GM21423 (cell line): ENCODE results near the gene C1QTNF3.
"Not testable (repeated sequence)": the region's sequence is repeated elsewhere in the genome, so short reads cannot be mapped to it uniquely, and the experiment has no call there.

Experiments used
- ATAC-seq: cut with Tn5 transposase; IDR thresholded peaks from one replicate; pipeline ENCODE4 v1.9.1; 2021; ENCODE audit warnings: mild to moderate bottlenecking, moderate library complexity; ENCODE audit not compliant: unreplicated experiment

The C1QTNF3 gene

GRCh38 chr5:34026089-34026761 lies 16.8 kb downstream of the C1QTNF3 start:
- no peak for ATAC-seq

- peak; percentile 86 for ATAC-seq
These were observed 20.8 kb downstream of the C1QTNF3 start for GRCh38 chr5:34022121-34022705.

DNA sequence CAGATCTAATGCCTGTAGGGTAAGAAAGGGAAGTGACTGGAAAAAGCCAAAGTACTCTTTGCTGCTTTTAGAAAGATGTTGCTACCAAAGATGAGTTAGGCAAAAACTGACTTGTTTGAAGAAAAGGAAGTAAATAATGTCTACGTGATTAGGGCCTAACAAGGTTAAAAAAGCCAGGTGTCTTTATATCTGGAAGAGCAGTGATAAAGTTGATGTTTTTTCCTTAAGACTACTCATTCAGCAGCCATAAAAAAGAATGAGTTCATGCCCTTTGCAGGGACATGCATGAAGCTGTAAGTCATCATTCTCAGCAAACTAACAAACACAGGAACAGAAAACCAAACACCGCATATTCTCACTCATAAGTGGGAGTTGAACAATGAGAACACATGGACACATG lies 21.7 kb downstream of the C1QTNF3 start:
- ATAC-seq: no peak

DNA sequence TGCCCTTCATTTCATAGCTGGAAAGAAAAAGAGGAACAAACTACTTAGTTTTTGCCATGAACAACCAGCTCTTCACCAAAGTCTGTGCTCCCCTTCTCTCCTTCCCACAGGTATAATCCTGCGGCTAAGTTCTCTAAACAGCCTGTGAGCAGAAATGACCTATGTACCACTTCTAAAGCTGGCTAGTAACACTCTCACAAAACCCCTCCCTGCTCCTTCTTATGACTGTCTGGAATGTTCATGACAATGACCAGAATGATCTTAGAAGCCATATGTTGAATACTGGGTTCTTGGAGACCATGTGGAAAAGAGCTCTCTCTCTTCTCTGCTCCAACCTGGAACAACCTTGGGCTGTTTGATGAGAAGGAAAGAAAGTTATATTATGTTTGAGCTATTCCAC lies 22.3 kb downstream of the C1QTNF3 start:
- ATAC-seq: no peak

- ATAC-seq: no peak
These were observed 25.8 kb downstream of the C1QTNF3 start for GRCh38 chr5:34017254-34017653.

- ATAC-seq: no peak
These were observed 26.3 kb downstream of the C1QTNF3 start for GRCh38 chr5:34016750-34017149.

GRCh38 chr5:34016222-34016621 lies 26.8 kb downstream of the C1QTNF3 start:
- no peak for ATAC-seq

DNA sequence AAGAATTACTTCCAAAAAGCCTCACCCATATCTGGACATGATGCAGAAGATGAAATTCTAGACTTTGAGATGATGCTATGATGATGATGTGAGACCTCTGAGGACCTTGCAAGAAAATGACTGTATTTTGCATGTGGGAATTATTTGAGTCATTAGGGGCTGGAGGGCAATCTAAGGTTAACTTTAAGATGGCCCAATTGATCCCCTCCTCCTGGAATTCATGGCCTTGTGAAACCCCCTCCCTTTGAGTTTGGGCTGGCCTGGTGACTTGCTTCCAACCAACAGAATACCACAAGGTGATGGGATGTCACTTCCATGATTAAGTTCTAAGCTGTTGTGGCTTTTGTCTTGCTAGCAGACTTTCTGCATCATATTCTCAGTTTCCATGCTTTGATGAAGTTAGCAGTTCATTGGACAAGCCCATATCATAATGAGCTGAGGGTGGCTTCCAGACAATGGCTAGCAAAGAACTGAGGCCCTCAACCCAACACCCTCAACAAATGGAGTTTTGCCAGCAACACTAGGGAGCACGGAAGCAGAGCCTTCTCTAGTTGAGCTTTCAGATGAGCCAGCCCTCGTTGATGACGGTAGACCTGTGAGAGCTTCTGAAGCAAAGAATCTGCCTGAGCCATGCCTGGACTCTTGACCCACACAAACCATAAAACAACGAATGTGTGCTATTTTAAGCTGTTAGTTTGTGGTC lies 27.7 kb downstream of the C1QTNF3 start:
- no peak for ATAC-seq

- ATAC-seq: no peak
These were observed 28.4 kb downstream of the C1QTNF3 start for GRCh38 chr5:34014626-34015025.

DNA sequence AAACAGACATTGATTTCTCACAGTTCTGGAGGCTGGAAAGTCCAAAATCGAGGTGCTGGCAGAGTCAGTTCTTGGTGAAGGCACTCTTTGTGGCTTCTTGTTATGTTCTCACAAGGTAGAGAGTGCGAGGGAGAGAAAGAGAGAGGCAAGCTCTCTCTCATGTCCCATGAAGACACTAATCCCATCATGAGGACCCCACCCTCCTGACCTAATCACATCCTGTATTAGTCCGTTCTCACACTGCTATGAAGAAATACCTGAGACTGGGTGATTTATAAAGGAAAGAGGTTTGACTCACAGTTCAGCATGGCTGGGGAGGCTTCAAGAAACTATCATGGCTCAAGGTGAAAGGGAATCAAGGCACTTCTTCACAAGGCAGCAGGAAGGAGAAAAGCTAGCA lies 29.5 kb downstream of the C1QTNF3 start:
- no peak for ATAC-seq

DNA sequence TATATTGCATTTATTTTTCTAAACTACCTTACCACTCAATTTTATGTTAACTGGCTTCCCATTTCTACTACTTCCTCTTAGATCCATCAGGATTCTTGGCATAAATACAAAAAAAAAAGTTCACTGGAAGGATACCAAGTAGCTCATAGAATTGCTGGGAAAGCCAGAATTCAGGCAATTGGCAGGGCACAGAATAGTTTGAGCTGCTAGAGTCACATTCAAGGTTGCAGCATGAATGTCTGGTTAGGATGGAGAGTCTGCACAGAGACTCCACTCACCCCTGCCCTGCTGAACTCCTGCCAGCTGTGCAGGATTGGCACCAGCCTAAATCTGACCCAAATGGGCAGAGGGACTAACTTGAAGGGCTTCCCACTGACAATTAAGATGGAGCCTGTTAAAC lies 30.2 kb downstream of the C1QTNF3 start:
- ATAC-seq: no peak

- ATAC-seq: no peak
These were observed 31.5 kb downstream of the C1QTNF3 start for GRCh38 chr5:34011536-34011935.

- not testable (repeated sequence) for ATAC-seq
These were observed 32.9 kb downstream of the C1QTNF3 start for GRCh38 chr5:34010146-34010545.

DNA sequence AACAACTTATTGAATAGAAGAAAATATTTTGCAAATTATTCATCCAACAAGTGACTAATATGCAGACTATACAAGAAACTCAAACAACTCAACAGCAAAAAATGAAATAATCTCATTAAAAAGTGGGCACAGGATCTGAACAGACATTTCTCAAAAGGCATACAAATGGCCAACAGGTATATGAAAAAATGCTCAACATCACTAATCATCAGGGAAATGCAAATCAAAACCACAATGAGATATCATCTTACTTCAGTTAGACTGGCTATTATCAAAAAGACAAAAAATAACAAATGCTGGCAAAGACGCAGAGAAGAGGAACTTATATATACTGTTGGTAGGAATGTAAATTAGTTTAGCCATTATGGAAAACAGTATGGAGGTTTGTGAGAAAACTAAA lies 33.4 kb downstream of the C1QTNF3 start:
- no peak for ATAC-seq

DNA sequence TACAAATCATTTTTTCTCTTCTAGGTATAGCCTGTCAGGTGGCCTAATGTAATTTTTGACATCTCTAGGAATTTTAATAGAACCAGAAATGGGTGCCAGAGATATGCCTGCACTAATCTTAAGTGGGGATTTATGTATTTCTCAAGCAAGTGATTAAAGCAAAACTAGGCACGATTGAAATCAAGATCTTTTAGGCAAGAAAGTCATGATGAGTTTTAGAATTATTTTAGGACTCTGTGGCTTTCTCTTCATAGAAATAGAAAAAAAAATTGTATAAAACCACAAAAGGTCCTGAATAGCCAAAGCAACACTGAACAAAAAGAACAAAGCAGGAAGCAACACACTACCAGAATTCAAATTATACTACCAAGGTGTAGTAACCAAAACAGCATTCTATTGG lies 34.2 kb downstream of the C1QTNF3 start:
- no peak for ATAC-seq

GRCh38 chr5:34007621-34008600 lies 35.1 kb downstream of the C1QTNF3 start, which contains the start of gene AMACR:
AMACR (minus strand) TSS chr5:34008050; CDS start chr5:34008019, 31 bp downstream.
- ATAC-seq: peak; percentile 85

GRCh38 chr5:34007201-34007620 lies 35.8 kb downstream of the C1QTNF3 start:
- no peak for ATAC-seq

GRCh38 chr5:34005681-34006080 lies 37.3 kb downstream of the C1QTNF3 start:
- no peak for ATAC-seq

GRCh38 chr5:34005211-34005610 lies 37.8 kb downstream of the C1QTNF3 start:
- ATAC-seq: no peak

GRCh38 chr5:34003941-34004340 lies 39.1 kb downstream of the C1QTNF3 start:
- no peak for ATAC-seq
